ENCODE results near the gene STAT2. TPM values are rescaled to one million over a fixed set of nuclear protein-coding genes. Genes with fewer than 3 reads are reported as not detected.

STAT2 gene
- total and polyA plus RNA-seq, 2 of the 13 experiments (the other 11 are each of a cell fraction or from before 2014, with no cell fraction given): 43.5 to 84.6 TPM

- 0 out of 2 replicates have a peak, but pooled peaks have one; percentile 3 for TF ChIP-seq RARA (CRISPR knock-in tag; IDR thresholded peaks at IDR 0.05)
- TF ChIP-seq, protein P1, sequence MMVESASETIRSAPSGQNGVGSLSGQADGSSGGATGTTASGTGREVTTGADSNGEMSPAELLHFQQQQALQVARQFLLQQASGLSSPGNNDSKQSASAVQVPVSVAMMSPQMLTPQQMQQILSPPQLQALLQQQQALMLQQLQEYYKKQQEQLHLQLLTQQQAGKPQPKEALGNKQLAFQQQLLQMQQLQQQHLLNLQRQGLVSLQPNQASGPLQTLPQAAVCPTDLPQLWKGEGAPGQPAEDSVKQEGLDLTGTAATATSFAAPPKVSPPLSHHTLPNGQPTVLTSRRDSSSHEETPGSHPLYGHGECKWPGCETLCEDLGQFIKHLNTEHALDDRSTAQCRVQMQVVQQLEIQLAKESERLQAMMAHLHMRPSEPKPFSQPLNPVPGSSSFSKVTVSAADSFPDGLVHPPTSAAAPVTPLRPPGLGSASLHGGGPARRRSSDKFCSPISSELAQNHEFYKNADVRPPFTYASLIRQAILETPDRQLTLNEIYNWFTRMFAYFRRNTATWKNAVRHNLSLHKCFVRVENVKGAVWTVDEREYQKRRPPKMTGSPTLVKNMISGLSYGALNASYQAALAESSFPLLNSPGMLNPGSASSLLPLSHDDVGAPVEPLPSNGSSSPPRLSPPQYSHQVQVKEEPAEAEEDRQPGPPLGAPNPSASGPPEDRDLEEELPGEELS (CRISPR knock-in tag; IDR thresholded peaks at IDR 0.05): no peak
- TF ChIP-seq AHR (CRISPR knock-in tag; IDR thresholded peaks at IDR 0.05): peak; percentile 62
- peak; percentile 61; the same call in 1 of the 2 replicates for TF ChIP-seq RFXANK (CRISPR knock-in tag; IDR thresholded peaks at IDR 0.05)
- no peak for TF ChIP-seq HES4 (CRISPR knock-in tag; IDR thresholded peaks at IDR 0.05; ENCODE audit: borderline replicate concordance)
- TF ChIP-seq ZNF335 (CRISPR knock-in tag; IDR thresholded peaks at IDR 0.05): peak; percentile 36; the same call in 1 of the 2 replicates
- TF ChIP-seq, protein P2, sequence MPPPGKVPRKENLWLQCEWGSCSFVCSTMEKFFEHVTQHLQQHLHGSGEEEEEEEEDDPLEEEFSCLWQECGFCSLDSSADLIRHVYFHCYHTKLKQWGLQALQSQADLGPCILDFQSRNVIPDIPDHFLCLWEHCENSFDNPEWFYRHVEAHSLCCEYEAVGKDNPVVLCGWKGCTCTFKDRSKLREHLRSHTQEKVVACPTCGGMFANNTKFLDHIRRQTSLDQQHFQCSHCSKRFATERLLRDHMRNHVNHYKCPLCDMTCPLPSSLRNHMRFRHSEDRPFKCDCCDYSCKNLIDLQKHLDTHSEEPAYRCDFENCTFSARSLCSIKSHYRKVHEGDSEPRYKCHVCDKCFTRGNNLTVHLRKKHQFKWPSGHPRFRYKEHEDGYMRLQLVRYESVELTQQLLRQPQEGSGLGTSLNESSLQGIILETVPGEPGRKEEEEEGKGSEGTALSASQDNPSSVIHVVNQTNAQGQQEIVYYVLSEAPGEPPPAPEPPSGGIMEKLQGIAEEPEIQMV (CRISPR knock-in tag; IDR thresholded peaks at IDR 0.05; ENCODE audit: low read depth): 0 out of 2 replicates have a peak, but pooled peaks have one; percentile 21
- no peak for TF ChIP-seq ZNF530 (CRISPR knock-in tag; IDR thresholded peaks at IDR 0.05; ENCODE audit: low read depth)
- TF ChIP-seq JUN (CRISPR knock-in tag; IDR thresholded peaks at IDR 0.05): no peak
- TF ChIP-seq THYN1 (CRISPR knock-in tag; IDR thresholded peaks at IDR 0.05; ENCODE audit: borderline replicate concordance, low read depth): no peak
- TF ChIP-seq HNRNPLL (IDR thresholded peaks at IDR 0.05; ENCODE audit: low read depth, low read length, poor library complexity, severe bottlenecking): peak; percentile 80
- no peak for TF ChIP-seq ZNF282 (IDR thresholded peaks at IDR 0.05; ENCODE audit: partially characterized antibody)
- 0 out of 2 replicates have a peak, but pooled peaks have one; percentile 33 for TF ChIP-seq MTF1 (CRISPR knock-in tag; IDR thresholded peaks at IDR 0.05)
- peak; percentile 77; the same call in 1 of the 2 replicates for TF ChIP-seq ZNF709 (CRISPR knock-in tag; IDR thresholded peaks at IDR 0.05)
- no peak for TF ChIP-seq SKIL (CRISPR knock-in tag; IDR thresholded peaks at IDR 0.05; ENCODE audit: borderline replicate concordance)
- no peak for TF ChIP-seq MXD4 (CRISPR knock-in tag; IDR thresholded peaks at IDR 0.05)
- TF ChIP-seq TFDP1 (CRISPR knock-in tag; IDR thresholded peaks at IDR 0.05; ENCODE audit: borderline replicate concordance): peak; percentile 80; the same call in 1 of the 2 replicates
- peak in 1 of 2 experiments; percentile 59; a peak in 1 of 4 replicates for TF ChIP-seq NR2F1 (CRISPR knock-in tag; IDR thresholded peaks at IDR 0.05)
- no peak for TF ChIP-seq ZFP41 (CRISPR knock-in tag; IDR thresholded peaks at IDR 0.05; ENCODE audit: borderline replicate concordance)
- no peak for TF ChIP-seq TBP (CRISPR knock-in tag; IDR thresholded peaks at IDR 0.05)
- peak; percentile 89 for TF ChIP-seq GATAD1 (CRISPR knock-in tag; IDR thresholded peaks at IDR 0.05)
- no peak for TF ChIP-seq PHB2 (IDR thresholded peaks at IDR 0.05; ENCODE audit: partially characterized antibody)
- TF ChIP-seq NCOA1 (CRISPR knock-in tag; IDR thresholded peaks at IDR 0.05): no peak
Measured at GRCh38 chr12:56333679-56334489, 26.0 kb downstream of the STAT2 start, which contains the start of gene PAN2 (continued).
